ENCODE data around the gene CPZ.

CPZ gene

DNA sequence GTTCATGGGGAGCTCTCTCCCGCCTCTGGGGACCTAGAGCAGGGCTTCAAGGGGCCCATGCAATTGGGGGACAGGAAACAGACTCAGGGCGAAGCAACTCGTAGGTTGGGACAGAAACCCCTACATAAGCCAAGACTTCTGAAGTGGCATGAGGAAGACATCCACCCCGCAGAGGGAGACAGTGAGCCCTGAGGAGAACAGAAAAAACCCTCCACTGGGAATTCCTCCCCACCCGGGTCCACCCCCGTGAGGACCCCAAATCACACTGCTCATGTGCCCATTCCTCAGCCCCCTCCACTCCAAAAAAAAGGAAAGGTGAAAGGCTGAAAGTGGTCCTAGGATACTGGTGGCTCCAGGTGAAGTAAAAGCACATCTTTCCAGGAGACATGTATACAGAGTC lies 74.0 kb downstream of the CPZ start:
- TF ChIP-seq PAX5 (IDR thresholded peaks at IDR 0.05; ENCODE audit: insufficient read depth, low read length, severe bottlenecking) (no peak), POLR2AphosphoS5 (IDR thresholded peaks at IDR 0.05; ENCODE audit: low read depth, low read length) (no peak), POLR2A (IDR thresholded peaks at IDR 0.05; ENCODE audit: low read depth, low read length) (no peak)
- FAIRE-seq (no peak), DNase-seq (ENCODE audit: insufficient read length, low spot score) (no peak)
